IMR-90 (cell line): ENCODE results near the gene FUT8.

Experiments used
- BHLHE40 ChIP-seq: fragments of 150-350 bp; IDR thresholded peaks from 2 replicates; pipeline ENCODE4 v1.6.1; 2016; ENCODE audit warnings: mild to moderate bottlenecking, low read depth, low read length
- CEBPB ChIP-seq: IDR thresholded peaks from 2 replicates; pipeline ENCODE4 v1.6.1; 2012; ENCODE audit warnings: low read depth, low read length, improper control_type of control experiment
- MAFK ChIP-seq: IDR thresholded peaks from 2 replicates; pipeline ENCODE4 v1.6.1; 2012; ENCODE audit warnings: low read depth, low read length, improper control_type of control experiment
- MAZ ChIP-seq: IDR thresholded peaks from 2 replicates; pipeline ENCODE4 v1.6.1; 2012; ENCODE audit warnings: low read depth, mild to moderate bottlenecking, low read length, improper control_type of control experiment, moderate library complexity, borderline replicate concordance
- MXI1 ChIP-seq: IDR thresholded peaks from 2 replicates; pipeline ENCODE4 v1.6.1; 2012; ENCODE audit warnings: low read depth, mild to moderate bottlenecking, low read length, moderate library complexity, borderline replicate concordance
- POLR2A ChIP-seq: IDR thresholded peaks from 2 replicates; pipeline ENCODE4 v1.6.1; 2012; ENCODE audit warnings: mild to moderate bottlenecking, low read depth, low read length
- RCOR1 ChIP-seq: IDR thresholded peaks from 2 replicates; pipeline ENCODE4 v1.6.1; 2012; ENCODE audit warnings: mild to moderate bottlenecking, low read length, improper control_type of control experiment; ENCODE audit not compliant: insufficient replicate concordance
- RFX5 ChIP-seq: IDR thresholded peaks from 2 replicates; pipeline ENCODE4 v1.8.0; 2012; ENCODE audit warnings: low read depth, mild to moderate bottlenecking, low read length, moderate library complexity
- SMC3 ChIP-seq: fragments of 150-350 bp; IDR thresholded peaks from 2 replicates; pipeline ENCODE4 v1.6.1; 2016; ENCODE audit warnings: low read depth, mild to moderate bottlenecking, antibody characterized with exemption, low read length, moderate library complexity
- TF ChIP-seq, protein P1 (sequence below): conservative IDR thresholded peaks from 2 replicates; pipeline ENCODE4 v1.5.1; 2012; ENCODE audit warnings: mild to moderate bottlenecking, low read depth, low read length, improper control_type of control experiment
- TF ChIP-seq, protein P2 (sequence below): fragments of 150-350 bp; IDR thresholded peaks from 2 replicates; pipeline ENCODE4 v1.6.1; 2016; ENCODE audit warnings: low read depth, mild to moderate bottlenecking, low read length, moderate library complexity, borderline replicate concordance
- TF ChIP-seq, protein P3 (sequence below): fragments of 150-350 bp; IDR thresholded peaks from 2 replicates; pipeline ENCODE4 v1.6.1; 2017; ENCODE audit warnings: mild to moderate bottlenecking, antibody characterized with exemption, low read length, low read depth

DNA sequence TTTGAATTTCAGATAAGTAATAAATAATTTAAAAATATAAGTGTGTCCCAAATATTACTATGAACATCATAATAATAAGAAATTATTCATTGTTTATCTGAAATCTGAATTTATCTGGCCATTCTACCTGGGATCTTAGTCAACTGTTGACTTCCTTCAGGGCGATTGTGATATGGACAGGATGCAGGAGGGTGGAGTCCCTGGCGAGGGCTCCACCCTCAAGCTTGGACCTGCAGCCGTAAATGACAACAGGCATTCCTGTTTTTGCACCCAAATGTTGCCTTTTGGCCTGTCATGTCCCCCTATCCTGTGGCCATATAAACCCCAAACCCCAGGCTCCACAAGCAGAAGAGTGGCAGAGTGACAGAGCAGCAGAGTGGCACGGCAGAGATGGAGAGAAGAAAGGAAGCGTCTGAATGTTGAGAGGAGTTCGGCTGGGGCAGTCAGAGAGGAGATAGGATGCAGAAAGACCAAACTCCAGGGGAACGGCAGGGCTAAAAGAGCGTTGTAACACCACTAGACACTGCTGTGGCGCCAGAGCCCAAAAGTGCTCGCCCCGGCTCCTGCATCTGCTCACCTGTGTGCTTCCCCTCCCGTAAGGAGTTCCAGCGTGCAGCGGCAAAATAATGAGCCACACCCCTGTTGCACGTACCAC is 39.4 kb upstream of the FUT8 start:
- TF ChIP-seq MXI1 (no peak), POLR2A (no peak), MAFK (no peak), SMC3 (no peak), RCOR1 (no peak), CEBPB (no peak), MAZ (no peak), RFX5 (no peak), BHLHE40 (no peak)
- TF ChIP-seq, protein P1, sequence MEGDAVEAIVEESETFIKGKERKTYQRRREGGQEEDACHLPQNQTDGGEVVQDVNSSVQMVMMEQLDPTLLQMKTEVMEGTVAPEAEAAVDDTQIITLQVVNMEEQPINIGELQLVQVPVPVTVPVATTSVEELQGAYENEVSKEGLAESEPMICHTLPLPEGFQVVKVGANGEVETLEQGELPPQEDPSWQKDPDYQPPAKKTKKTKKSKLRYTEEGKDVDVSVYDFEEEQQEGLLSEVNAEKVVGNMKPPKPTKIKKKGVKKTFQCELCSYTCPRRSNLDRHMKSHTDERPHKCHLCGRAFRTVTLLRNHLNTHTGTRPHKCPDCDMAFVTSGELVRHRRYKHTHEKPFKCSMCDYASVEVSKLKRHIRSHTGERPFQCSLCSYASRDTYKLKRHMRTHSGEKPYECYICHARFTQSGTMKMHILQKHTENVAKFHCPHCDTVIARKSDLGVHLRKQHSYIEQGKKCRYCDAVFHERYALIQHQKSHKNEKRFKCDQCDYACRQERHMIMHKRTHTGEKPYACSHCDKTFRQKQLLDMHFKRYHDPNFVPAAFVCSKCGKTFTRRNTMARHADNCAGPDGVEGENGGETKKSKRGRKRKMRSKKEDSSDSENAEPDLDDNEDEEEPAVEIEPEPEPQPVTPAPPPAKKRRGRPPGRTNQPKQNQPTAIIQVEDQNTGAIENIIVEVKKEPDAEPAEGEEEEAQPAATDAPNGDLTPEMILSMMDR, result no peak
- TF ChIP-seq, protein P2, sequence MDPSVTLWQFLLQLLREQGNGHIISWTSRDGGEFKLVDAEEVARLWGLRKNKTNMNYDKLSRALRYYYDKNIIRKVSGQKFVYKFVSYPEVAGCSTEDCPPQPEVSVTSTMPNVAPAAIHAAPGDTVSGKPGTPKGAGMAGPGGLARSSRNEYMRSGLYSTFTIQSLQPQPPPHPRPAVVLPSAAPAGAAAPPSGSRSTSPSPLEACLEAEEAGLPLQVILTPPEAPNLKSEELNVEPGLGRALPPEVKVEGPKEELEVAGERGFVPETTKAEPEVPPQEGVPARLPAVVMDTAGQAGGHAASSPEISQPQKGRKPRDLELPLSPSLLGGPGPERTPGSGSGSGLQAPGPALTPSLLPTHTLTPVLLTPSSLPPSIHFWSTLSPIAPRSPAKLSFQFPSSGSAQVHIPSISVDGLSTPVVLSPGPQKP, result no peak
- TF ChIP-seq, protein P3, sequence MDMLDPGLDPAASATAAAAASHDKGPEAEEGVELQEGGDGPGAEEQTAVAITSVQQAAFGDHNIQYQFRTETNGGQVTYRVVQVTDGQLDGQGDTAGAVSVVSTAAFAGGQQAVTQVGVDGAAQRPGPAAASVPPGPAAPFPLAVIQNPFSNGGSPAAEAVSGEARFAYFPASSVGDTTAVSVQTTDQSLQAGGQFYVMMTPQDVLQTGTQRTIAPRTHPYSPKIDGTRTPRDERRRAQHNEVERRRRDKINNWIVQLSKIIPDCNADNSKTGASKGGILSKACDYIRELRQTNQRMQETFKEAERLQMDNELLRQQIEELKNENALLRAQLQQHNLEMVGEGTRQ, result no peak
